ENCODE results near the gene PCCA.

GRCh38 chr13:100535426-100536135, 446.7 kb downstream of the PCCA start:
- TF ChIP-seq, protein P1, sequence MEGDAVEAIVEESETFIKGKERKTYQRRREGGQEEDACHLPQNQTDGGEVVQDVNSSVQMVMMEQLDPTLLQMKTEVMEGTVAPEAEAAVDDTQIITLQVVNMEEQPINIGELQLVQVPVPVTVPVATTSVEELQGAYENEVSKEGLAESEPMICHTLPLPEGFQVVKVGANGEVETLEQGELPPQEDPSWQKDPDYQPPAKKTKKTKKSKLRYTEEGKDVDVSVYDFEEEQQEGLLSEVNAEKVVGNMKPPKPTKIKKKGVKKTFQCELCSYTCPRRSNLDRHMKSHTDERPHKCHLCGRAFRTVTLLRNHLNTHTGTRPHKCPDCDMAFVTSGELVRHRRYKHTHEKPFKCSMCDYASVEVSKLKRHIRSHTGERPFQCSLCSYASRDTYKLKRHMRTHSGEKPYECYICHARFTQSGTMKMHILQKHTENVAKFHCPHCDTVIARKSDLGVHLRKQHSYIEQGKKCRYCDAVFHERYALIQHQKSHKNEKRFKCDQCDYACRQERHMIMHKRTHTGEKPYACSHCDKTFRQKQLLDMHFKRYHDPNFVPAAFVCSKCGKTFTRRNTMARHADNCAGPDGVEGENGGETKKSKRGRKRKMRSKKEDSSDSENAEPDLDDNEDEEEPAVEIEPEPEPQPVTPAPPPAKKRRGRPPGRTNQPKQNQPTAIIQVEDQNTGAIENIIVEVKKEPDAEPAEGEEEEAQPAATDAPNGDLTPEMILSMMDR (conservative IDR thresholded peaks at IDR 0.05 in 1 of 2, IDR thresholded peaks at IDR 0.05 in 1 of 2; ENCODE audit: low read depth in 1 of 2, low read length in 2 of 2), result no peak
- no peak for TF ChIP-seq EZH2 (IDR thresholded peaks at IDR 0.05; ENCODE audit: low read length, missing control alignments)
